Endothelial cell of umbilical vein (primary cell): ENCODE measurements around the gene TSHZ3. TPM values are rescaled to one million over a fixed set of nuclear protein-coding genes. Genes with fewer than 3 reads are reported as not detected.

Experiments
- BruUV-seq: library from RNA; stranded (reverse); fragments of 400-500 nt; replicated peaks from 2 replicates; lab custom pipeline; 2021; lab: Mats Ljungman, UMichigan
- CTCF ChIA-PET: fragments of 300-600, 350-600 bp; sonication (Branson Sonifier 250); formaldehyde crosslinking; loops from one replicate; lab custom pipeline; 2021; ENCODE audit warnings: antibody characterized with exemption, inconsistent platforms; lab: Charles Lee
- POLR2A ChIA-PET: fragments of 300-600, 350-600 bp; sonication (Branson Sonifier 250); formaldehyde crosslinking; loops from one replicate; lab custom pipeline; 2021; ENCODE audit warnings: antibody characterized with exemption, inconsistent platforms; lab: Charles Lee
- DNase-seq: peaks from one replicate; pipeline ENCODE4 v3.0.0-alpha.2; 2011; ENCODE audit warnings: low read depth, low spot score
- FAIRE-seq: peaks from 2 replicates; lab custom pipeline; 2011; peaks lifted over from hg19 to GRCh38; lab: Jason Lieb, UNC
- H2AFZ ChIP-seq: 2 replicates; pipeline ENCODE4 v1.6.0; 2012; ENCODE audit warnings: low read depth, low read length, control low read depth, inconsistent platforms
- H3K27ac ChIP-seq: 2 replicates; pipeline ENCODE4 v1.5.1; 2011; ENCODE audit warnings: low read depth, mild to moderate bottlenecking, control low read depth, low read length, moderate library complexity; ENCODE audit not compliant: insufficient read depth
- H3K27me3 ChIP-seq, 2 experiments: 2 replicates each; pipeline versions ENCODE4 v1.6.0 to v1.6.1; 2011; ENCODE audit warnings: low read length in 2 of 2, mixed read lengths in 1 of 2; ENCODE audit not compliant: control insufficient read depth in 2 of 2, insufficient read depth in 2 of 2
- H3K36me3 ChIP-seq, 2 experiments: 2 replicates in 1 of 2; 3 replicates in 1 of 2; pipeline ENCODE4 v1.5.1; 2011; ENCODE audit warnings: low read length in 2 of 2, mild to moderate bottlenecking in 1 of 2, moderate library complexity in 1 of 2; ENCODE audit not compliant: control insufficient read depth in 2 of 2, insufficient read depth in 2 of 2; ENCODE audit errors: extremely low read depth in 1 of 2
- H3K4me1 ChIP-seq: 3 replicates; pipeline ENCODE4 v1.5.1; 2011; ENCODE audit warnings: mild to moderate bottlenecking, low read length; ENCODE audit not compliant: control insufficient read depth, insufficient read depth; ENCODE audit errors: extremely low read depth
- H3K4me2 ChIP-seq: 2 replicates; pipeline ENCODE4 v1.6.1; 2011; ENCODE audit warnings: low read length, control low read depth, mixed read lengths; ENCODE audit not compliant: insufficient read depth
- H3K4me3 ChIP-seq, 3 experiments: fragments of 200-600 bp in 1 of 3; sonication (generic), shearing (Covaris generic) in 1 of 3; replicated peaks in 1 of 3; 2 replicates each; pipeline ENCODE4 v1.5.1; 2011 to 2016; ENCODE audit warnings: control low read depth in 3 of 3, low read length in 3 of 3, mild to moderate bottlenecking in 2 of 3, inconsistent platforms in 1 of 3, low read depth in 1 of 3, moderate library complexity in 1 of 3; ENCODE audit not compliant: insufficient read depth in 1 of 3
- H3K79me2 ChIP-seq: 2 replicates; pipeline ENCODE4 v1.6.0; 2012; ENCODE audit warnings: low read length, inconsistent platforms; ENCODE audit not compliant: control insufficient read depth, insufficient read depth
- H3K9ac ChIP-seq: replicated peaks from 2 replicates; pipeline ENCODE3; 2011; ENCODE audit warnings: low read length, control low read depth; ENCODE audit not compliant: insufficient read depth; ENCODE audit errors: extremely low read depth
- H3K9me1 ChIP-seq: replicated peaks from 3 replicates; pipeline ENCODE4 v1.6.0; 2011; ENCODE audit warnings: mild to moderate bottlenecking, low read length; ENCODE audit not compliant: control insufficient read depth, insufficient read depth; ENCODE audit errors: extremely low read depth
- H3K9me3 ChIP-seq: replicated peaks from 2 replicates; pipeline ENCODE4 v1.5.1; 2012; ENCODE audit warnings: low read length, inconsistent platforms; ENCODE audit not compliant: control insufficient read depth, insufficient read depth
- H4K20me1 ChIP-seq: replicated peaks from 2 replicates; pipeline ENCODE3; 2011; ENCODE audit warnings: mild to moderate bottlenecking, low read length; ENCODE audit not compliant: control insufficient read depth, insufficient read depth; ENCODE audit errors: extremely low read depth
- CTCF ChIP-seq, 2 donors: IDR thresholded peaks; 1 replicate in 1 of 2; 2 replicates in 1 of 2; pipeline ENCODE4 v1.5.1; 2011; ENCODE audit warnings: low read length in 2 of 2, mild to moderate bottlenecking in 2 of 2, moderate library complexity in 2 of 2, control low read depth in 1 of 2, inconsistent platforms in 1 of 2, low read depth in 1 of 2; ENCODE audit not compliant: insufficient read depth in 1 of 2; ENCODE audit errors: extremely low read depth in 1 of 2
- EZH2 ChIP-seq: IDR thresholded peaks from 2 replicates; pipeline ENCODE4 v1.6.1; 2012; ENCODE audit warnings: borderline replicate concordance, low read depth, mild to moderate bottlenecking, moderate library complexity, low read length, inconsistent platforms; ENCODE audit not compliant: severe bottlenecking
- FOS ChIP-seq: IDR thresholded peaks from 2 replicates; pipeline ENCODE4 v1.6.1; 2011; ENCODE audit warnings: mild to moderate bottlenecking, low read length, moderate library complexity, borderline replicate concordance; ENCODE audit not compliant: insufficient read depth
- GATA2 ChIP-seq: IDR thresholded peaks from 2 replicates; pipeline ENCODE4 v1.7.0; 2011; ENCODE audit warnings: low read depth, mild to moderate bottlenecking, moderate library complexity, mixed read lengths, low read length; ENCODE audit not compliant: insufficient read length, insufficient read depth
- JUN ChIP-seq: IDR thresholded peaks from 2 replicates; pipeline ENCODE4 v1.6.1; 2011; ENCODE audit warnings: borderline replicate concordance, low read depth; ENCODE audit not compliant: insufficient read length, insufficient read depth
- POLR2AphosphoS5 ChIP-seq: IDR thresholded peaks from 2 replicates; pipeline ENCODE4 v1.6.1; 2012; ENCODE audit warnings: low read depth, mild to moderate bottlenecking, control low read depth, low read length, moderate library complexity; ENCODE audit not compliant: insufficient read depth
- dilution Hi-C: fragments of 300-500 bp; cut with MboI; formaldehyde crosslinking; loops from one replicate; pipeline ENCODE4 v1.15.0; 2019; ENCODE audit warnings: low sequenced_read_pairs; ENCODE audit not compliant: extremely low pct_ligation_motif_present
- intact Hi-C: fragments of 100-400 bp; cut with micrococcal nuclease; formaldehyde crosslinking; loops from one replicate; pipeline ENCODE4 v1.10.0; 2022
- polyA plus RNA-seq, 4 experiments: library from polyadenylated mRNA; depleted of rRNA in 3 of 4; stranded (reverse) in 3 of 4; unstranded in 1 of 4; fragments of >200 nt; gene quantifications; 2 replicates each; pipeline versions ENCODE4 v1.2.1 to v1.2.3, GENCODE V29; 2011 to 2012; ENCODE audit warnings: missing spikeins in 1 of 4
- total RNA-seq: library from RNA; stranded (reverse); gene quantifications from 2 replicates; pipeline ENCODE4 v1.2.3, GENCODE V29; 2021
- TF ChIP-seq, protein P1 (sequence below): IDR thresholded peaks from 2 replicates; pipeline ENCODE4 v1.6.1; 2011; ENCODE audit not compliant: insufficient read depth, insufficient read length

Gene TSHZ3
- total and polyA plus RNA-seq, 2 donors (not counting 3 experiments of a cell fraction or from before 2014, with no cell fraction given): 1.2 to 6.2 TPM

DNA sequence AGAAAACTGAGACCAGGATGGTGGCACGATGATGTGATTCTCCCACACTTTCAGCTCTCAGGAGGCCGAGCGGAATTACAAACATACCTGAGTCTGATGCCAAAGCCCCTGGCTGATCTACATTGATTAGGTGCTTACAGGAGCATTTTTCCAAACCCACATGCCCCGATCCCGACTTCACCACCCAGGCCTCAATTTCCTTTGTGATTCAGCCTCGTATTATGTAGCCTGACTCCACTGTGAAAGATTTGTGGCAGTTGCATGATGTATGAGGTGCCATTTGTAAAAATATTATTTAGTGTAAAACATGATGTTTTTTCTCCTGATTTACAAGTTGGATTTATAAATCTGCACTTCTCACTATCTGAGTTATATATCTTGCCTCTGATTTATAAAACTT lies 118.0 kb downstream of the TSHZ3 start:
- POLR2A ChIA-PET: no interaction called here
- intact Hi-C loops: no loop called here

GRCh38 chr19:31226151-31226935 lies 122.9 kb downstream of the TSHZ3 start:
- H3K4me3 ChIP-seq: no peak overlapping the region
- no peak overlapping the region for H2AFZ ChIP-seq
- intact Hi-C loops (no loop called here), dilution Hi-C loops (no loop called here)
- H3K9ac ChIP-seq: no peak overlapping the region
- no peak for FAIRE-seq
- no peaks in the 10 kb centered on the region for H4K20me1 ChIP-seq
- H3K4me2 ChIP-seq: no peak overlapping the region
- no peaks in the 10 kb centered on the region for H3K9me1 ChIP-seq
- no peaks in the 10 kb centered on the region for H3K79me2 ChIP-seq
- no peak for DNase-seq
- H3K9me3 ChIP-seq: no peaks in the 10 kb centered on the region
- TF ChIP-seq GATA2 (no peak), CTCF (IDR thresholded peaks at IDR 0.05; ENCODE audit: extremely low read depth in 1 of 2, insufficient read depth in 1 of 2, low read depth in 1 of 2, low read length in 2 of 2) (no peak), EZH2 (no peak)
- TF ChIP-seq, protein P1, sequence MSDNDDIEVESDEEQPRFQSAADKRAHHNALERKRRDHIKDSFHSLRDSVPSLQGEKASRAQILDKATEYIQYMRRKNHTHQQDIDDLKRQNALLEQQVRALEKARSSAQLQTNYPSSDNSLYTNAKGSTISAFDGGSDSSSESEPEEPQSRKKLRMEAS: no peak
- ChIA-PET POLR2A (no interaction called here), CTCF (no interaction called here)
- no peaks in the 10 kb centered on the region for H3K27me3 ChIP-seq
- no peak overlapping the region for H3K27ac ChIP-seq
- H3K4me1 ChIP-seq: no peaks in the 10 kb centered on the region
- BruUV-seq: no TSS peak
- no peaks in the 10 kb centered on the region for H3K36me3 ChIP-seq

More for the DNA sequence above, 118.0 kb downstream of the TSHZ3 start:
- Histone ChIP-seq H3K9me3 (no peaks in the 10 kb centered on the region), H3K27ac (no peak overlapping the region), H3K9ac (no peak overlapping the region), H3K36me3 (no peaks in the 10 kb centered on the region), H2AFZ (no peak overlapping the region), H4K20me1 (no peaks in the 10 kb centered on the region), H3K4me2 (no peak overlapping the region), H3K79me2 (no peaks in the 10 kb centered on the region), H3K4me1 (no peaks in the 10 kb centered on the region), H3K27me3 (no peaks in the 10 kb centered on the region), H3K4me3 (no peak overlapping the region), H3K9me1 (no peaks in the 10 kb centered on the region)
- dilution Hi-C loops: no loop called here
- no TSS peak for BruUV-seq
- CTCF ChIA-PET: no interaction called here
- FAIRE-seq (no peak), DNase-seq (no peak)
- no peak for TF ChIP-seq FOS
- no peak for TF ChIP-seq POLR2AphosphoS5
- TF ChIP-seq JUN: no peak
